Embryonic facial prominence (tissue), 1 donor: ENCODE data around the gene VOPP1.

Experiments
- DNase-seq: peaks from one replicate; pipeline ENCODE4 v3.0.0-alpha.2; 2016; ENCODE audit errors: extremely low spot score

Gene VOPP1

DNA sequence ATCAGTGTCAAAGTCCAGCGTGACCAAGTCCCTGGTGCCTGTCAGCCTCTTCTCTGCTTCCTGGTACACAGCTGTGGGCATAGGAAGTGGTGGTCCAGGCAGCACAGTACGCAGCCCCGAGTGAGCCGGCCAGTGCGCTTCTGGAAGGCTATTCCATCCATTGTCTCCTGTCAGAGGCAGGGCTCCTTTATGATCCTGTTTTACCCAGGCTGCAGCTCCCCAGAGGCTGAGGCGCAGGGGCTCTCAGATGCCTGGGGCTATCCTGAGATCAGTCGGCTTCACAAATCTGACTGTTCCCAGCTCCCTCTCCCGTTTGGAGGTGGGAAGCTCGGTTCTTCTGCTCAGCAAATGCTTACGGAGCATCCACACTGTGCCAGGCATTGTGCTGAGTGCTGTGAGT is 136.8 kb downstream of the VOPP1 start:
- no peak for DNase-seq

DNA sequence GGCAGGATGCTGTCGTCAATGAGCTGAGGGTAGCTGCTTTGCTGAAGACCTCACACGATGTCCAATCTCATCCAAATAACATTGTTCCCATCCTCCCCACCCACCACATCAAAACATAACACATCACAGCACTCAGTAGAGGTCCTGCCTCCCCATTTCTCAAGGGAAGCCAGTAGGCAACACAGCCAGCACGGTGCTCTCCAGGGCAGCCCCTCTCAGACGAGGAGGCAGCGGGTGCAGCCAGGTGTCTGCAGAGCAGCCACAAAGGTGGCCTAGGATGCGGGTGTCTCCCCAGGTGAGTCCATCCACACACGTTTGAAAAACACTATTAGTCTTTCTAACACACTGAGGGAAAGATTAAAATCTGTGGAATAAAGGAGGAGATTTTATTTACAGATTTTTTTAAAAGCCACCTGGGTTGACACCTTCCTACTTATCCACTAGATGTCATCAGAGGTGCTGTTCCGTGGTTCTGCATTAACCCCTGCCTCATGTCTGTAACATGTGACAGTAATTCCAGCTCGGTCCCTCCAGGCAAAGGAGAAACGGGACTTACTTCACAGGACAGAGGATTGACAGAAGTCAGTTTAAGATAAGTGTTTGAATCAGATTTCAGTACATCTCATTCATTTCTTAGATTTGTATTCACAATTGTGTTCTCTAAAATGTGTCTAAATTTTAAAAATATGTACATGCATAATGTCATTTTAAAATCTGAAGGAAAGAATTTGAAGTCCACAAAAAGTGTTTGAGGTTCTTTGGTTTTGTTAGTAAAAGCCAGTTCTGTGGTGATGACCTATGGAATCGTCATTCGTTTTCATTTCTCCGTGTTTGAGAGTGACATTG is 139.1 kb downstream of the VOPP1 start:
- no peak for DNase-seq

DNA sequence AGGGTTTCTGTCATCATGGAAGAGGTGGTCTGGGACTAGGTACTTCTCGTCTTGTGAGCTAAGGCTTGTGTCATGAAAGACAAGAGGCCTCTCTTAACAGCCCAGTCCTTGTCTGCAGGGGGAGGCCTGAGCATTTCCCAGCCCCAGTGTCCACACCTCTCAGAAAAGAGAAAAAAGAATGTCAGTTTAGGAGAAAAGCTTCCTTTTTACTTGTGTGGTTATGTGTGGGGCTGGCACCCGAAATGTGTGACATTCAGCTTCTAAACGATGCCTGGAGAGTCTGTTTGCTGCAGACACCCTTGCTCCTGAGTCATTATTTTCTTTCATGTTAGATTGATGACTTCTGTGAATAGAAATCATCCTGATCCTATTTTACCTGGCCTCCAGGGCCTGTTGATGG is 139.8 kb downstream of the VOPP1 start:
- DNase-seq: no peak

DNA sequence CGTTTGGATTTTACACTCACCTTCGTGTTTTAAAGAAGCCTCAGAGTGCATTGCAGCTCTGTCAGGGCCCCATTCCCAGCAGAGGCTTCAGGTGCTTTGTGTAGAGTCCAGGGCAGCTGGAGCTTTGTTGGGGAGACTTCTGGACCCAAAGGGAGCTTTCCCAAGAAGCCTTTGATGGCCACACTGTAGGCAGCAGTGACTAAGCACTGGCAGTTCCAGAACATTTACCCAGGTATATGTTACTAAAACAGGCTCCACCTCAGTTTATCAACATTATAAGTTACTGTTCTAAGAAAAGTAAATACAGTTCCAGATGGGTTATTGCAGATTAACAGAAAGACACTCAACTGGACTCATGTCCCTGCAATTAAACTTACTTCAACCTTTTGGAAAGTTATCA is 140.4 kb downstream of the VOPP1 start:
- DNase-seq: no peak

DNA sequence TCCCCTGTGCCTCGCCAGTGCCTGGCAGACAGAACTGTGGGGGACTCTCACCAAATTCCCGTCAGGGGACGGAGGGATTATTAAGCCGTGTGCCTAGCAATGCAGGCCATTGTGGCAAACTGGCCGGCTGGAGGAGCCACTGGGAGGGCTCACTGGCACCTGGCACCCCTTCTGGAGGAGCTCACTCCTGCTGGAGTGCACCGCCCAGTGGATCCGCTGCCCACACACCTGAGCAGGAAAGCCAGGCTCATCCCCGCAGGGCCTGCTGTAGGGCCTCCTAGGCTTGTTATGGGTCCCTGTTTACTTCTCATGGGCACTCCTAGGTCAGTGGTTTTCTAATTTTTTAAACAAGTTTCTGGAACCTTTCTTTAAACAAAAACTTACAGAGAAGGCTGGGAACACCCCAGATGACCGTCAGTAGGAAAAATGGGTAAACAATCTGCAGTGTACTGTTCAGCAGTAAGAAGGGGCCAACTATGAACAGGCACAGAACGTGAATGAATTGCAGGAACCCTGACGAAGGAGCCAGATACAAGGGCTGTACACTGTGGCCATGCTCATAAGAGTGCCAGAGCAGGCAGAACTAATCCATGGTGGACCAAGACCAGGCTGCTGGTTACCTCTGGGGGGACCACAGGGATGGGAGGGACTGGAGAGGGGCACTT is 142.3 kb downstream of the VOPP1 start:
- DNase-seq: no peak

DNA sequence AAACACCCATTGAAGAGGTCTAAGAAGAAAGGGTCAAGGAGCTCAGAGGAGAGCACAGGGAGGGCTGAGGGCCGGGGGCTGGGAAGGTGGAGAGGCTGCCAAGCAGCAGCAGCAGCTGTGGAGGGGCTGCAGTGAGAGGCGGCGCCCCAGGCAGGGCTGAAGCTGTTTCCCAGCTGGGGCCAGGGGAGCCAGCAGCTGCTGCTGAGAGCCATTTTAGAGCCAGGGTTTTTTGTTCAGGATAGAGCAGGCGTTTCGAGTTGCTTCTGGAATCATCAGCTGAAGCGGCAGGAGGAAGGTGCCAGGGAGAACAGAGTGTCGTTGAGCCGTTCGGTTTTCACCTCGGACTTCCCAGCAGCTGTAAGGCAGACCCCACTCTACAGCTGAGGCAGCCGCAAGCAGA is 144.5 kb downstream of the VOPP1 start:
- DNase-seq: peak; percentile 23

DNA sequence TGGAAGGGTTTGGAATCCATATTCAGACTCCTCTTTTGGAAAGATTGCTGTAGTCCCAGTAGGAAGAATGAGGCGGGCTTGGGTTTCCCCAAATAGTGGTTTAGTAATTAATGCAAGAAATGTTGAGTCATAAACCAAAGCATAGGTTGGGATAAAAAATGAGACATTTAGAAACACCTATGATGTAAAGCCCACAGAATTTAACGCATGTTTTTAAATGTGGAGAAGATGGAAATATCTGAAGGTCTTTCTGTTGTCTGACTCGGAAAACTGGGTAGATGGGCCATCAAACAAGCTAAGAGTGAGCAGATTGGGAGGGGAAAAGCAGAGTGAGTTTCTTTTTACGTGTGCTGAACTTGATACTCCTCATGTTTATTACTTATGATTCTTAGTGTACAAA is 145.0 kb downstream of the VOPP1 start:
- DNase-seq: no peak

DNA sequence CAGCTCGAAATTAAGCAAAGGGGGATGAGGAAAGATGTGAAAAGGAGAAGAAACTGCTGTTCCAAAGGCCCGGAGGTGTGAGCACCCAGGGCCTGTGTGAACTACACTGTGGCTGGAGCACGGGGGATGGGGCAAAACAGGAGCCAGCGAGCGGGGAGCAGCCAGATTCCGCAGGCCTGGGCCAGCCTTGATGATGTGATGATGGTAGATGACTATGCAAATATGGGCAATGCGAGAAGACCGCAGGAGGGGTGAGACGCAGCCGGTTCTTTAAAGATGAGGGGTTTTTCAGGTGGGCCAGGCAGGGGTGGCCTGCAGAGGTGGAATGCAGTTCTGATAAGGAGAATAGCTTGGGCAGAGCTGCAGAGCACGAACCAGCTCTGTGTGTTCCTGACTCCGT is 145.6 kb downstream of the VOPP1 start:
- no peak for DNase-seq

DNA sequence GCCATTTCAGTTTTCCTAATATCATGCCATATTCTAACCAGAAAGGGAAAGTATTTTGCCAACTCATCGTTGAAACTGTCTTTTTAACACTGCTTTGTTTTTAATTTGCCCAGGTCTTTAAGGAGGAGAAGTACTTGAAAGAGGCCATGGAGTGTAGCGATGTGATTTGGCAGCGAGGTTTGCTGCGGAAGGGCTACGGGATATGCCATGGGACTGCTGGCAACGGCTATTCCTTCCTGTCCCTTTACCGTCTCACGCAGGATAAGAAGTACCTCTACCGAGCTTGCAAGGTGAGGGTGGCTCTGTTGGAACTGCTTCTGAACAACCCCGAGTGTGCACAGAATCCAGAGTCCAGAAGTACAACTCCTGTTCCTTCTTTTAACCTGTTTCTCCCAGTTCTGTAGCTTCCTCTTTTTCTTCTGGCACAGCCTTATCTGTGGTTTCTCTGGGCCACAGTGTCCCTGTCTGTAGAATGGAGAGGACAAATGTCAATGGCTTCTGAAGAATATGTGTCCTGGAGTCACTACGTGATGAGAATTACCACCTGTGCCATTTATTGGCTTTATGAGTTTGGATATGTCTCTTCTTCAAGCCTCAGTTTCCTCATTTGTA is 147.1 kb downstream of the VOPP1 start:
- DNase-seq: no peak

DNA sequence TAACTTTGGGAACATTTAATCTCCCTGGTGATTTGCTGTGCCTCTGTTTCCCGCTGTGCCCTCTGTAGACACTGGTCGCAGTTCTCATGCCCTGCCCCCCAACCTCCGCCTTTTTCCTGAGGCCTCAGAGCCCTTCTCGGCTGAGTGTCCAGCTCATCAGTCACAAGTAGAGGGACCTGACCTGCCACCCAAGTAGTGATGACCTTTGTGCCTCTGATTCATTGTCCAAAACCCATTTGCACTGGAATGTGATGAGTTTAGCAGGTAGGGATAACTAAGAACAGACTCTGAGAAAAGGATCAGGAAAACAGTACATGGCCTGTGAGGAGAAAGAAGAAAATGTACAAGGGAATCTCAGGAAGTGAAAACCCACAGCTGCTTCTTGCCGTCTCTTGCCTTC is 148.4 kb downstream of the VOPP1 start:
- no peak for DNase-seq

DNA sequence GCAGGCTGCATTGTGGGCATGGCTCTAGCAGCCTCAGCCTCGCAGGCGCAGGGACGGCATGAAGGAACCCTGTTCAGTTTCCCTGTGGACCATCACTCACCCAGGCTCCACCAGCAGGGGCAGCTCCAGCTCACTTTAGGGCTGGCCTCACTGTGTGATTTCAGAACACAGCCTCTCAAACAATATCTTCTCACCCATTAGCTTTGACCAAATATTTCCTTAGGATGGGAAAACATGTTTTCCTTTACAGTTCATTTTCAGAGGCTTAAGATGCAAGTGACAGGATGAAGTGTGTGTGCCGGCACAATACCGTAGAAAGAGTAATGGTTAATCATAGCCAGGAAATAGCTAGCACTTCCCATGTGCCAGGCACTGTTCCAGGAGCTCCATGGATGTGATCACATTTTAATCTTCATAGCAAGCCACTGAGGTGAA is 149.0 kb downstream of the VOPP1 start:
- no peak for DNase-seq
